Measurements from ENCODE around the gene CAMK2B. TPM values are rescaled to one million over a fixed set of nuclear protein-coding genes. Genes with fewer than 3 reads are reported as not detected.

Gene CAMK2B
- total RNA-seq, 4 donors from 2014 or later: 0.89 to 5.1 (median 1.2) TPM

GRCh38 chr7:44238116-44238695 lies 87.2 kb downstream of the CAMK2B start:
- no peaks in the 10 kb centered on the region for H3K9me3 ChIP-seq

GRCh38 chr7:44237696-44238095 lies 87.7 kb downstream of the CAMK2B start:
- Histone ChIP-seq H3K27ac (no peak overlapping the region), H3K4me1 (no peaks in the 10 kb centered on the region), H3K27me3 (peaks cover 4% of the 10 kb centered on the region), H3K4me3 (no peak overlapping the region), H3K36me3 (no peaks in the 10 kb centered on the region), H3K9me3 (no peaks in the 10 kb centered on the region)
- no peak for DNase-seq (ENCODE audit: low spot score in 2 of 2)
- no CpG with 5 or more reads among the region's 10 CpGs for WGBS
- TF ChIP-seq EP300 (IDR thresholded peaks at IDR 0.05): no peak

More at GRCh38 chr7:44238116-44238695, 87.2 kb downstream of the CAMK2B start:
- no peak overlapping the region for H3K27ac ChIP-seq
- H3K4me1 ChIP-seq: no peaks in the 10 kb centered on the region
- H3K27me3 ChIP-seq: peaks cover 4% of the 10 kb centered on the region
- 86% methylated on average over 16 of the region's 17 CpGs for WGBS
- TF ChIP-seq CTCF (IDR thresholded peaks at IDR 0.05) (no peak), POLR2AphosphoS5 (IDR thresholded peaks at IDR 0.05) (no peak), EP300 (IDR thresholded peaks at IDR 0.05) (no peak), POLR2A (IDR thresholded peaks at IDR 0.05) (no peak)
- no peak for DNase-seq (ENCODE audit: low spot score in 2 of 2)
- no peak overlapping the region for H3K4me3 ChIP-seq
- no peaks in the 10 kb centered on the region for H3K36me3 ChIP-seq

- DNase-seq (ENCODE audit: low spot score in 2 of 2): no peak
- WGBS: 57% methylated on average over 4 of the region's 4 CpGs
- Histone ChIP-seq H3K9me3 (no peaks in the 10 kb centered on the region), H3K27me3 (no peaks in the 10 kb centered on the region), H3K4me3 (no peak overlapping the region), H3K36me3 (no peaks in the 10 kb centered on the region), H3K4me1 (no peaks in the 10 kb centered on the region), H3K27ac (no peak overlapping the region)
- TF ChIP-seq CTCF (IDR thresholded peaks at IDR 0.05) (no peak), EP300 (IDR thresholded peaks at IDR 0.05) (no peak), POLR2A (IDR thresholded peaks at IDR 0.05) (no peak), POLR2AphosphoS5 (IDR thresholded peaks at IDR 0.05) (no peak)
These were observed 89.1 kb downstream of the CAMK2B start for GRCh38 chr7:44236333-44236728.

GRCh38 chr7:44235582-44236332 lies 89.6 kb downstream of the CAMK2B start:
- no peak overlapping the region for H3K27ac ChIP-seq
- DNase-seq (ENCODE audit: low spot score in 2 of 2): no peak
- no peaks in the 10 kb centered on the region for H3K27me3 ChIP-seq
- WGBS: 80% methylated on average over 16 of the region's 22 CpGs
- no peak overlapping the region for H3K4me3 ChIP-seq
- no peaks in the 10 kb centered on the region for H3K9me3 ChIP-seq
- H3K4me1 ChIP-seq: no peaks in the 10 kb centered on the region
- no peak for TF ChIP-seq POLR2A (IDR thresholded peaks at IDR 0.05)
- no peak for TF ChIP-seq CTCF (IDR thresholded peaks at IDR 0.05)
- TF ChIP-seq EP300 (IDR thresholded peaks at IDR 0.05): no peak
- TF ChIP-seq POLR2AphosphoS5 (IDR thresholded peaks at IDR 0.05): no peak
- no peaks in the 10 kb centered on the region for H3K36me3 ChIP-seq

GRCh38 chr7:44235066-44235465 lies 90.3 kb downstream of the CAMK2B start:
- H3K9me3 ChIP-seq: no peaks in the 10 kb centered on the region
- DNase-seq (ENCODE audit: low spot score in 2 of 2): no peak
- no peaks in the 10 kb centered on the region for H3K4me1 ChIP-seq
- H3K27ac ChIP-seq: no peak overlapping the region
- H3K4me3 ChIP-seq: no peak overlapping the region
- no peaks in the 10 kb centered on the region for H3K27me3 ChIP-seq
- no peaks in the 10 kb centered on the region for H3K36me3 ChIP-seq
- TF ChIP-seq EP300 (IDR thresholded peaks at IDR 0.05) (no peak), CTCF (IDR thresholded peaks at IDR 0.05) (no peak), POLR2AphosphoS5 (IDR thresholded peaks at IDR 0.05) (no peak), POLR2A (IDR thresholded peaks at IDR 0.05) (no peak)
- WGBS: 86% methylated on average over 5 of the region's 8 CpGs

All from suprapubic skin (tissue), 4 donors.